GM12873 (cell line): ENCODE data around the gene TNNI3K.

ENCODE experiments used
- TF ChIP-seq, protein P1 (sequence below): IDR thresholded peaks from 2 replicates; pipeline ENCODE4 v1.5.1; 2012; ENCODE audit warnings: low read depth, mild to moderate bottlenecking, moderate library complexity, low read length, control low read depth; ENCODE audit not compliant: insufficient read depth; ENCODE audit errors: missing control alignments

TNNI3K gene

DNA sequence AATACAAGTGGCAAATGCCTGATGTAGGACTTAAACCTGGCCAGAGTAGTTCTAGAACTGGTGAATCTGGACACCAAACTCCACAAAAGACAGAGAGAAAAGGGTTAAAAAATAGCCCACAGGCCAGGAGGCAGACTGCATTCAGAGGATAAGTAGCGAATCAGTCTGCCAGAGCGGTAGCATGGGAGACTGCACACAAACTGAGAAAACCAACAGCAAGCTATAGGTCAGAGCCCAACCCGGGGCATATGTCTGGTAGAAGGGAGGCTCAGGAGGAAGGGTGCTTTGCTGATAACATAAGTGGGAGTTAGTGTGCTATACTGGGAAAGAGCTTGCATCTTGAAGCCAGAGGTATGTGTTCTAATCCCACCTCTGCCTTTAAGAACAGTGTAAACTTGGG is 273.3 kb downstream of the TNNI3K start:
- TF ChIP-seq, protein P1, sequence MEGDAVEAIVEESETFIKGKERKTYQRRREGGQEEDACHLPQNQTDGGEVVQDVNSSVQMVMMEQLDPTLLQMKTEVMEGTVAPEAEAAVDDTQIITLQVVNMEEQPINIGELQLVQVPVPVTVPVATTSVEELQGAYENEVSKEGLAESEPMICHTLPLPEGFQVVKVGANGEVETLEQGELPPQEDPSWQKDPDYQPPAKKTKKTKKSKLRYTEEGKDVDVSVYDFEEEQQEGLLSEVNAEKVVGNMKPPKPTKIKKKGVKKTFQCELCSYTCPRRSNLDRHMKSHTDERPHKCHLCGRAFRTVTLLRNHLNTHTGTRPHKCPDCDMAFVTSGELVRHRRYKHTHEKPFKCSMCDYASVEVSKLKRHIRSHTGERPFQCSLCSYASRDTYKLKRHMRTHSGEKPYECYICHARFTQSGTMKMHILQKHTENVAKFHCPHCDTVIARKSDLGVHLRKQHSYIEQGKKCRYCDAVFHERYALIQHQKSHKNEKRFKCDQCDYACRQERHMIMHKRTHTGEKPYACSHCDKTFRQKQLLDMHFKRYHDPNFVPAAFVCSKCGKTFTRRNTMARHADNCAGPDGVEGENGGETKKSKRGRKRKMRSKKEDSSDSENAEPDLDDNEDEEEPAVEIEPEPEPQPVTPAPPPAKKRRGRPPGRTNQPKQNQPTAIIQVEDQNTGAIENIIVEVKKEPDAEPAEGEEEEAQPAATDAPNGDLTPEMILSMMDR: no peak

DNA sequence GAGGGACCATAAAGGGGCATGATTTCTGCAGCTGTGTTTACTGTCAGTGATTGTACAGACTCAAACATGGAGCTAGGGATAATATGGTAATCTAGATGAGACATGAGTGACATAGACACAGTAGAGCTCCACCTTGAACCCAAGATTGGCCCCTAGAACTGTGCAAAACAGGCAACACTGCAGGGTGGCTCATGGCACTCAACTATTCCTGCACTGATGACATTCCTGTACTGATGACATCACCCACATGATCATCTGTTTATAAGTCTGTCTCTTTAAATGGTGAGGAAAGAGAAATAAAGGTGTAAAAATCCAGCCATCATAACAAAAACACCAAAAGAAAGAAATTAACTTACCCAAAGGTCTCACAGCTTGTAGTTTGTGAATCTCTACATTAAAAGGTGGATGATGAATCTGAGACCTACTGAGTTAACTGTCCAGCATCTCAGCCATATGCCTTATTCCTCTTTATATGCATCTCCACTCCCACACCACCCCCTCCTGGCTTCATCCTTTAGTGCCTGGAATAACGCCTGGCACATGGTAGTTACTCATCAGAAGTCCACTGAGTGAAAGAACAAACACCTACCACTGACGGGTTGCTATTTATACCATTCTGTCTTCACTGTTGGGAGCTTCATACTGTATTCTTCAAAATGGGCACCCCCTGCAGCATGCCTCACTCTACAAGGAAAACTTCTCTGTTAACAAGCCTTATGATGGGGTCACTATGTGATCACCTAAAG is 277.2 kb downstream of the TNNI3K start, which contains the start of gene LRRC53:
Gene LRRC53, minus strand, starts transcription at position 442 of the 746 bp plus-strand sequence. CDS start 29,262 bp downstream, outside the sequence.
- TF ChIP-seq, protein P1: no peak

DNA sequence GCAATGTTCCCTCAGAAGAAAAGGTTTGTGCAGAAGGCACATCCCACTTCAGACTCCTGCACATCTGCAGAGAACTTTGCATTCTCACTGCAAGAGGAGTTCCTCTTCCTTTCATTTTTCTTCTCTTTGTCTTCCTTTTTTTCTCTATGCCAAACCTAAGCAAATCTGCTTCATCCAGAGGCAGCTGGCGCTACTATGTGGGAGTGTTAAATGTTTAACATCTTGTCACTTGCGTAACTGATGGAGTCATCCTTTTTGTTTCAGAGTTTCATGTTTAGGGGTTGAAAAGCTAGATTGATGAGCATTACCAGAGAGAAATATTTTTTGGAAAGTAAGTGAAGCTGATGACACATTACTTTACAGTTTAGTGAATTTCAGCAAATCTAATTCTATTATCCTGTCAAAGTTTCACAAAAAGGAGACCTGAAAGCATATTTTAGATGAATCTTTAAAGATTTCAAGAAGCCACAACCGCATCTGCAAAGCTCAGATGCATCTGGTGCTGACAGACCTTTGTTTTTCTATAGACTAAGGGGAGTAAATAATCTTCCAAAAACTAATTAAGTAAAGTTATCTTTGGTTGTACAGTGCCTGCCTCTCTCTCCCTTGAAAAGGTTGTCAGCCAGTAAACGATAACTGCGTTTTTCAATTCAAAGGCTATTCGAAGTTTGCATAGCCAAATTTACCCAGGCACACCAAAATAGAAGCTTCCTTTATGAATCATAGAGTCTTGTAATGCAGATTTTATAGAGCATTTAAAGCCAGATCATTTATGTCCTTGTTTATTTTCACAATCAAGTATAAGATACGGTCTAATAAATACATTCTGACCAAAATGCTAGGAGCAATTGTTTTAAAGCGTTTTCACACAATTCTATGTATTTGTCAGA is 278.5 kb downstream of the TNNI3K start:
- TF ChIP-seq, protein P1: no peak

- TF ChIP-seq, protein P1: no peak
These were observed 282.4 kb downstream of the TNNI3K start for GRCh38 chr1:74517599-74518051.

- TF ChIP-seq, protein P1: no peak
These were observed 287.0 kb downstream of the TNNI3K start for GRCh38 chr1:74522148-74522547.

- TF ChIP-seq, protein P1: no peak
These were observed 288.8 kb downstream of the TNNI3K start for GRCh38 chr1:74523873-74524480.

- TF ChIP-seq, protein P1: no peak
These were observed 291.5 kb downstream of the TNNI3K start for GRCh38 chr1:74526708-74527107.
